ENCODE data around the gene APBB2.
"Not testable (repeated sequence)": the region's sequence is repeated elsewhere in the genome, so short reads cannot be mapped to it uniquely, and the experiment has no call there.

APBB2 gene

GRCh38 chr4:40937140-40937725 is 277.1 kb downstream of the APBB2 start:
- DNase-seq (ENCODE audit: low spot score): no peak

GRCh38 chr4:40934676-40935075 is 279.7 kb downstream of the APBB2 start:
- no peak for DNase-seq (ENCODE audit: low spot score)

GRCh38 chr4:40933272-40934053 is 280.9 kb downstream of the APBB2 start:
- no peak for DNase-seq (ENCODE audit: low spot score)

- DNase-seq (ENCODE audit: low spot score): no peak
Observed at GRCh38 chr4:40931841-40932240, 282.5 kb downstream of the APBB2 start.

GRCh38 chr4:40931238-40931637 is 283.1 kb downstream of the APBB2 start:
- no peak for DNase-seq (ENCODE audit: low spot score)

- no peak for DNase-seq (ENCODE audit: low spot score)
Observed at GRCh38 chr4:40927074-40927473, 287.3 kb downstream of the APBB2 start.

GRCh38 chr4:40924793-40925117 is 289.6 kb downstream of the APBB2 start:
- DNase-seq (ENCODE audit: low spot score): no peak

DNA sequence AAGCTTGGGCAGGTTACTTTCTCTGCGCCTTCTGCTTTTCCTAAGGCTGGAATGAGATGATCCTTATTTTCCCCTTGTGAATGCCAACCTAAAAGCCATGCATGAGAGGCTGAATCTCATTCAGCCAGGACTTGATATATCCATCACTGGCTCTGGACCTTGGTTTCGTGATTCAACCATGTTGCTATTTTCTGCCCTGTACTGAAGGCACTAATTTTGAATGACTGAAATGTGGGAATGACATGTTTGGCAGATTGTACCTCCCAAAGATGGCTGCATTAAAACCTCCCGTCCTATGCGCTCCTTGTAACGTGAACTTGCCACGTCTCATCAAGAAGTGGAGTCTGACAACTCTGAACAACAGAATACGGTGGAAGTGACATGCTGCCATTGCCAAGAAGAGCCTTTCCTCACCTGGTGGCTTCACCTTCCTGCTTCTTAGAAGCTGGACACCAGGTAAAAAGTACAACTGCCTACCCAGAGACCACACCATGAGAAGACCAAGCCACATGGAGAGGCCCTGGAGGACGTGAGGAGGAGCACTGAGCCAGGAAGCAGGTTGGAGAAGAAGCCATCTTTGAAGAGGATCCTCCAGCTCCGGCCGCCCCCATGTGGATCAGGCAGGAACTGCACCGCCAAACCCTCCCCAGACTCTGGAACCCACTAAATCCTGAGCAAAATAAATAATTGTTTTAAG is 290.1 kb downstream of the APBB2 start:
- peak; percentile 60 for DNase-seq (ENCODE audit: low spot score)

DNA sequence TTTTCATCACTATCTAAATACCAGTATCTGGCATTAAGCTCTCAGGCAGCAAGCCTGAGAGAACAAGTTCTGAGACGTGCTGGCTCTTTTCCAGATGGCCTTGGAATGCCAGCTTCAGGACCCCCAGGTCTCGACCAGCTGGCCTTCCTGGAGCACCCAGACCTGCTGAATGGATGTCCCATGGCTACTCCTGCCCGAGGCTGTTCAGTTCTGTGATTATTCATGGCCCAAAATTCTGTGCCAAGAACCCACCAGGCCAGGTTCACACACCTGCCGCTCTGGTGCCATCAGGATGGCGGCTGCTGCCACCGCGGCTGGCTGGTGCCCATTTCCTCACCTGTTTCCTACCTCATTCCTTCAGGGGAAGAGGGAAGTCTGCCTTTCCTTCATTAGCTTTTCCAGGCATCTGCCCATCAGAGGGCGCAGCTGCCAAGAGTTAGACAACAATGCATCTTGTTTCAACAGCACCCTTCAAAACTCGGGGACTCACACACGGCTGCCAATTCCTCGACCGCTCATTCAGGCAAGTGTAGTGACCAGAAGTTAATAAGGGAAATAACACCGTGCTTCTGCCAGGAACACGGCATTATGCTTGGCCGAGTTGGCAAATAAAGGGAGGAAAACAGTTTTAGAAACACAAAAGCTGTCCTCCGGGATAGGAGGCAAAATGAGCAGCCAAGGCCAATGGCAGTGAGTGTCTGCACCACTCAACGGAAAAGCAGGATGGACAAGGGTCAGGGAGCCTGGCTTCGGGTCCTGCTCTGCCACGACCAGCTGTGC is 290.8 kb downstream of the APBB2 start:
- DNase-seq (ENCODE audit: low spot score): no peak

DNA sequence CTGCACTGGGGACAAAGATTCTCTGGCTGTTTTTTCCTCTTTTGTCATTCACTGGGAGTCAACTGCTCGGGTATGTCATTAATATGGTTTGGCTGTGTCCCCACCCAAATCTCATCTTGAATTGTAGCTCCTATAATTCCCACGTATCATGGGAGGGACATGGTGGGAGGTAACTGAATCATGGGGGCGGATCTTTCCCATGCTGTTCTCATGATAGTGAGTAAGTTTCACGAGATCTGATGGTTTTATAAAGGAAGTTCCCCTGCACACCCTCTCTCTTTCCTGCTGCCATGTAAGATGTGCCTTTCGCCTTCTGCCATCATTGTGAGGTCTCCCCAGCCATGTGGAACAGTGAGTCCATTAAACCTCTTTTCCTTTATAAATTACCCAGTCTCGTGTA is 294.4 kb downstream of the APBB2 start:
- not testable (repeated sequence) for DNase-seq (ENCODE audit: low spot score)

- no peak for DNase-seq (ENCODE audit: low spot score)
Observed at GRCh38 chr4:40918330-40918729, 296.0 kb downstream of the APBB2 start.

DNA sequence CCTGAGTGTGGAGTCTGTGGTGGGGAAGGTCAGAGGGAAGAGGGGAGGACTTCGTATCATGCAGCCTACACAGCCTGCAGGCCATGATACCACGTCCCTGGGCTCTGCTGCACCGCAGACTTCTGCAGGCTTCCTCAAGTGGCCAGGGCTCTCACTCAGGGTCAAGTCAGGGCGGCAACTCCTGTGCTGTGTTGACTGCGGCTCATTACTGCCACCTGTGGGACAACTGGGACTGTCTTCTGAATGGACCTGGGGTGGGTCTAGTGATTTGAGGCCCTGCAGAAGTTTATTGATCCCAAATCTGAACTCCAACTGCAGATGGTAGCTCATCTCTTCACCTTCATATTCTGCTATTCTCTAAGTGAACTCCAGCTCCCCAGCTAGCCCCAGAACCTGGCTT is 297.5 kb downstream of the APBB2 start:
- DNase-seq (ENCODE audit: low spot score): no peak

GRCh38 chr4:40916218-40916555 is 298.2 kb downstream of the APBB2 start:
- no peak for DNase-seq (ENCODE audit: low spot score)

GRCh38 chr4:40915318-40916217 is 298.8 kb downstream of the APBB2 start:
- DNase-seq (ENCODE audit: low spot score): no peak

- DNase-seq (ENCODE audit: low spot score): no peak
Observed at GRCh38 chr4:40912460-40913184, 301.7 kb downstream of the APBB2 start.

GRCh38 chr4:40910706-40911105 is 303.6 kb downstream of the APBB2 start:
- no peak for DNase-seq (ENCODE audit: low spot score)

DNA sequence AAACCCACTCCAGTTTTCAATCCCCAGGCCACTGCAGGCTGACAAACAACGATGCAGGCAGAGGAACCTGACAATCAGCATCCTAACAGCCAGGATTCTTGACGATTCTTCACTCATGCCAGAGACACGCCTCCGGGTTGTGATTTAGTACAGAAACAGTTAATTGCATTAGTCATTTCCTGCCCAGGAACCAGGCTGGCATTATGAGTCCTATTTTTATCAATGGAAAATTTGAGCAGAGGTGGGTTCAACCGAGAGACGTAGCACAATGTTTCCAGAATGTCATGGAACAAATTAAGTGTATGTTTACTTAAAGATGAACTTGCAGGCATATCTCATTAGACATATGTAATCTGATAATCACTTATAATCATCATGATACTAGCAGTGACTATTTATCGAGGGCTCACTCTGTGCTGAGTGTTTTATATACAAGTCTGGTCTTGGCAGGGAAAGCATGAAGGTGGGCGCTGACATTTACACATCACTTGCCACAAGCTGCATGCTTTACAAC is 304.9 kb downstream of the APBB2 start:
- peak; percentile 95 for DNase-seq (ENCODE audit: low spot score)

- DNase-seq (ENCODE audit: low spot score): peak; percentile 78
Observed at GRCh38 chr4:40908702-40909362, 305.5 kb downstream of the APBB2 start.

- no peak for DNase-seq (ENCODE audit: low spot score)
Observed at GRCh38 chr4:40908297-40908696, 306.0 kb downstream of the APBB2 start.

GRCh38 chr4:40905414-40905813 is 308.9 kb downstream of the APBB2 start:
- DNase-seq (ENCODE audit: low spot score): no peak

All from kidney capillary endothelial cell (primary cell).